ENCODE results near the gene ELMO1.

DNA sequence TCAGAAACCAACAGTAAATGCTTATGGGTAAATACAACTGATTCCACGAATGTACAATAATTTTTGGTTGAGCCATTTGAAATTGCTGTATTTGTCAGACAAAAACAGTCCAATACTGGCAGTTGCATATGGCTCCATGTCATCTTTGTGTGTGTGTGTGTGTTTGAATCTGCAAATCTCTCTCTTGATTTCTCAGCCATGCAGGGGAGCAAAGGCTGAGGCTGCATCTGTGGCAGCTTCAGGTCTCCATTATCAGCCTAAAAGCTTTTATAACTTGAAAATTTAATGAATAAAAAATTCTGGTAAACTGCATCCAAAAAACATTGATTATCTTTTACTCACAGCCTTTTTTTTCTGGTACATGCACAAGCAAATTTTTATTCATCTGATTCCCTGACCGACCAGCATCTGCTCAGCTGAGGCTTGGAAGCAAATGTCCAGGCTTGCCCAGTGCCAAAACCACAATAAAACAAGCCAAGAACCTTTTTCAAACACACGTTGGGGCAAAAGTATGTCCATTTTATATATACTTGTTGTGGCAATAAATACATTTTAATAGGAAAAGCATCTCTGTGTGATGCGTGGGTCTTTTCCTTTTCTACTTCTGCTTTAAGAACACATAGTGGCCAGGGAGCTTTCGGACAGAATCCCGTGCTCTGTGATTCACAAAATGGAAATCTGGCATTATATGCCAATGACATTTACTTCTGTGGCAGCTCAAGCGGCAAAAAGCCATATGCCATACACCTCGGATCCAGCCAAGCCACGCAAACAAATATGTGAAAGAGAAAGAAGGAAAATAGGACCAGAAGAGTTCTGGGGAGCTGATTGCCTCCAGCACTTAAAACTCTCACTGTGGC lies 448.8 kb downstream of the ELMO1 start:
- TF ChIP-seq, protein P1, sequence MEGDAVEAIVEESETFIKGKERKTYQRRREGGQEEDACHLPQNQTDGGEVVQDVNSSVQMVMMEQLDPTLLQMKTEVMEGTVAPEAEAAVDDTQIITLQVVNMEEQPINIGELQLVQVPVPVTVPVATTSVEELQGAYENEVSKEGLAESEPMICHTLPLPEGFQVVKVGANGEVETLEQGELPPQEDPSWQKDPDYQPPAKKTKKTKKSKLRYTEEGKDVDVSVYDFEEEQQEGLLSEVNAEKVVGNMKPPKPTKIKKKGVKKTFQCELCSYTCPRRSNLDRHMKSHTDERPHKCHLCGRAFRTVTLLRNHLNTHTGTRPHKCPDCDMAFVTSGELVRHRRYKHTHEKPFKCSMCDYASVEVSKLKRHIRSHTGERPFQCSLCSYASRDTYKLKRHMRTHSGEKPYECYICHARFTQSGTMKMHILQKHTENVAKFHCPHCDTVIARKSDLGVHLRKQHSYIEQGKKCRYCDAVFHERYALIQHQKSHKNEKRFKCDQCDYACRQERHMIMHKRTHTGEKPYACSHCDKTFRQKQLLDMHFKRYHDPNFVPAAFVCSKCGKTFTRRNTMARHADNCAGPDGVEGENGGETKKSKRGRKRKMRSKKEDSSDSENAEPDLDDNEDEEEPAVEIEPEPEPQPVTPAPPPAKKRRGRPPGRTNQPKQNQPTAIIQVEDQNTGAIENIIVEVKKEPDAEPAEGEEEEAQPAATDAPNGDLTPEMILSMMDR (IDR thresholded peaks at IDR 0.05), result no peak
- TF ChIP-seq POLR2A (IDR thresholded peaks at IDR 0.05), result no peak
- no peak for TF ChIP-seq POLR2AphosphoS5 (IDR thresholded peaks at IDR 0.05)
